ENCODE data around the gene NEK5.

GRCh38 chr13:52051400-52051799 lies 77.5 kb downstream of the NEK5 start:
- TF ChIP-seq CTCF (IDR thresholded peaks at IDR 0.05): no peak
- TF ChIP-seq POLR2A (IDR thresholded peaks at IDR 0.05): no peak

Data from body of pancreas (tissue), 4 donors.